Regular cardiac myocyte (primary cell): ENCODE results near the gene ST6GAL2. TPM values are rescaled to one million over a fixed set of nuclear protein-coding genes. Genes with fewer than 3 reads are reported as not detected.

Experiments
- total RNA-seq: library from RNA; depleted of rRNA; stranded (reverse); fragments of >200 nt; gene quantifications from 2 replicates; pipeline ENCODE4 v1.2.3, GENCODE V29; 2014

The ST6GAL2 gene
- under 0.01 TPM in 2 replicates for total RNA-seq

GRCh38 chr2:106885971-106886915, at the start of gene ST6GAL2:
ST6GAL2 (minus strand) TSS chr2:106886167; CDS start chr2:106843977, 42,190 bp downstream.

